ENCODE results near the gene PRDM15.

PRDM15 gene, protein sequence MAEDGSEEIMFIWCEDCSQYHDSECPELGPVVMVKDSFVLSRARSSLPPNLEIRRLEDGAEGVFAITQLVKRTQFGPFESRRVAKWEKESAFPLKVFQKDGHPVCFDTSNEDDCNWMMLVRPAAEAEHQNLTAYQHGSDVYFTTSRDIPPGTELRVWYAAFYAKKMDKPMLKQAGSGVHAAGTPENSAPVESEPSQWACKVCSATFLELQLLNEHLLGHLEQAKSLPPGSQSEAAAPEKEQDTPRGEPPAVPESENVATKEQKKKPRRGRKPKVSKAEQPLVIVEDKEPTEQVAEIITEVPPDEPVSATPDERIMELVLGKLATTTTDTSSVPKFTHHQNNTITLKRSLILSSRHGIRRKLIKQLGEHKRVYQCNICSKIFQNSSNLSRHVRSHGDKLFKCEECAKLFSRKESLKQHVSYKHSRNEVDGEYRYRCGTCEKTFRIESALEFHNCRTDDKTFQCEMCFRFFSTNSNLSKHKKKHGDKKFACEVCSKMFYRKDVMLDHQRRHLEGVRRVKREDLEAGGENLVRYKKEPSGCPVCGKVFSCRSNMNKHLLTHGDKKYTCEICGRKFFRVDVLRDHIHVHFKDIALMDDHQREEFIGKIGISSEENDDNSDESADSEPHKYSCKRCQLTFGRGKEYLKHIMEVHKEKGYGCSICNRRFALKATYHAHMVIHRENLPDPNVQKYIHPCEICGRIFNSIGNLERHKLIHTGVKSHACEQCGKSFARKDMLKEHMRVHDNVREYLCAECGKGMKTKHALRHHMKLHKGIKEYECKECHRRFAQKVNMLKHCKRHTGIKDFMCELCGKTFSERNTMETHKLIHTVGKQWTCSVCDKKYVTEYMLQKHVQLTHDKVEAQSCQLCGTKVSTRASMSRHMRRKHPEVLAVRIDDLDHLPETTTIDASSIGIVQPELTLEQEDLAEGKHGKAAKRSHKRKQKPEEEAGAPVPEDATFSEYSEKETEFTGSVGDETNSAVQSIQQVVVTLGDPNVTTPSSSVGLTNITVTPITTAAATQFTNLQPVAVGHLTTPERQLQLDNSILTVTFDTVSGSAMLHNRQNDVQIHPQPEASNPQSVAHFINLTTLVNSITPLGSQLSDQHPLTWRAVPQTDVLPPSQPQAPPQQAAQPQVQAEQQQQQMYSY

DNA sequence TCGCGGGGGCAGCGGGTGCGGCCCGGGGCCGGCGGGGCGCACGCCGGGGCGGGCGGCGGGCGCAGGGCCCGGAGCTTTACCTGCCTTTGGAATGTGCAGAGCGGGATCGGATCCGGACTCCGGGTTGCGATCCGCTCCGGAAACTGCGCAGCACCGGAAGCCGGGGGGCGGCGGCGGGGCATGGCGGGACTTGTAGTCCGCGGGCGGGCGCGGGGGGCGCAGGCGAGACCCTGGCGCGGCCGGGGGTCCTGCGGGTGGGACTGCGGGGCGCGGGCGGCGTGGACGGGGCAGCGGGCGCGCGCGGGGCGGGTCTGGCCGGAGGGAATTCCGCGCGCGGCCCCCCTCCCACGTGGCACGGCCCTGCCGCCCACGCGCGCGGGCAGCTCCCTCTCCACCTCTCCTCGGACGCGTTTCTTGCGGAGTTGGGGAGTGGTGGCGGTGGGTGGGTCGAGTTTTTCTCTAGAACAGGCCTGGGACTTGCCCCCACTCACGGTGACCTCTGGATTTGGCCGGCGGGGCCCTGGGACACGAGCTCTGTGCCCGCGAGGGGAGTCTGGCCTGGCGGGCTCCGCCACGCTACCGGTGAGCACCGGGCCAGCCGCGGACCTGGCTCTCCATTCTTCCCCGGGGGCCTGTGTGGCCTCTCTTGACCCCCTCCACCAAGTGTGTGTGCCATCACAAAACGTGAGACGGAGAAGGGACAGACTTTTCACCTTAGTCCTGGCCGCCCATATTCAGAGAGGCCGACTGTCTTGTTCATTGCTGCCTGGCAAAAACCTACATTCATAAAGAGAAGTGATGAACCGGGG is at the start of gene PRDM15:
PRDM15 (minus strand) TSS at position 155 of the 809 bp plus-strand sequence. CDS start 18,981 bp downstream, outside the sequence.
- peak; percentile 69 to 73 for DNase-seq (ENCODE audit: low read depth in 2 of 2)

DNA sequence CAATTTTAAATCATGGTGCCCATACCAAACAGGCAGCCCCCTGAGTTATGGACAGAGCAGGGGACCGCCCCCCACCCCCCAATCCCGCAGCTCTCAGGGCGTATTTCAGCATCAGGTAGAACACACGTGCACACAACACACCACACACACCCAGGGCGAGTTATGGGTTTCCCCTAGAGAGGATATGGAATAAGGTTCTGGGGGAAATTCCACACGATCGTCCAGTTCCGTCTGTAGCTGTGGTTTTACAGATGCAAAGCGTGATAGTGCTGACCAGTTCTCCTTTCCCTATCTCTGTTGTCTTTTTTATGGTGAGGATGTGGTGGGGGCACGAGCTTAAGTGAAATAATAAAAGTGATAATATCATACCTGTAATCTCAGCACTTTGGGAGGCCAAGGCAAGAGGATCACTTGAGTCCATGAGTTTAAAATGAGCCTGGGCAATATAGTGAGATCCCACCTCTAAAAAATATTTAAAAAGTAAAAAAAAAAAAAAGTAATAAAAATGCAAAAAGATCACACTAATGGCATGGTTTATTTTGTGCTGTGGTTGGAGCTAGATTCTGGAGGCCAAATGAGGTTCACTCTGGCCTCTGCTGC is 49.6 kb upstream of the PRDM15 start:
- DNase-seq (ENCODE audit: low read depth in 2 of 2) = no peak

DNA sequence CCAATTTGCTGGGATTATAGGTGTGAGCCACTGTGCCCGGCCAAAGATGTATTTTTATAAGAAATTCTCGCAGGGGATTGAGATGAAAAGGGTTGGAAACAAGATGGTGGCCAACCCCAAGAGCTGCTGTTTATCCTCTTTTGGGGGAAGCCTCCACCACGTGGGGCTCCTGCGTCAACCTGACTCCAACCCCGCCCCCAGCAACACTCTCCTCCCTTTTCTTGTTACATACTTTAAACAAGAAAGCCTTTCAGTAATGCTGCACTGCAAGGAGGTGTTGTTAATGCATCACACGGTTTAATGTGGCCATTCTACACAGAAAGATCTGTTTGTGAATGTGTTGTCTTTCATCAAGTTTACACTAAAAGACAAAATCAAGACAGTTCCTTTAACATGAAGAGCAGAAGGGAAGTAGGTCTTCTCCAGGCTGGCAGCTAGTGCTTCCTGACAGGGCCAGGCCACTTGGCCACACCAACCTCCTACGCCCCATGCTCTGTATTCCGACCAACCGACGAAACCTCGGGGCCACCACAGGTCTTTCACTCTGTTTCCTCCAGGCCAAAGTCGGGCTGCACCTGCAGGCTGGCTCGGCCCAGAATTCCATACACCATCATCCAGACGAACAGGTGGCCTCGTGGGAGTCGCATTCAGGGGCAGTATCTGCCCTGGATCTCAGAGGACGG is 48.7 kb upstream of the PRDM15 start:
- no peak for DNase-seq (ENCODE audit: low read depth in 2 of 2)

DNA sequence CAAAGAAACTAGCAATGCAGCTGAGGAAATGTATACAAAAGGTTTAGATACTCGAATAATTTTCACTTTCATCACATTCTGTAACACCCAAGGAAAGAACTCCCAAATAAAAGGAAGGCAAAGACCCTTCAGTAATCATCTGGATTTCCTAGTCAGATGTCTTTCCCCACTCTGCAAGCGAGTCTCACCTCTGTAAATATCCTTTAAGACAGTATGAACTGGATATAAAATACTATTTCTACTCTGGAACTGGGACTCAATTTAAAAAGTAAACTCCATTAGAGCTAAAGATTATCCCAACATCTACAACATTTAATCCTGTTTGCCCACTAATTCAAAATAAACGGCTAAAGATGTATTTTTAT is 47.6 kb upstream of the PRDM15 start:
- no peak for DNase-seq (ENCODE audit: low read depth in 2 of 2)

DNA sequence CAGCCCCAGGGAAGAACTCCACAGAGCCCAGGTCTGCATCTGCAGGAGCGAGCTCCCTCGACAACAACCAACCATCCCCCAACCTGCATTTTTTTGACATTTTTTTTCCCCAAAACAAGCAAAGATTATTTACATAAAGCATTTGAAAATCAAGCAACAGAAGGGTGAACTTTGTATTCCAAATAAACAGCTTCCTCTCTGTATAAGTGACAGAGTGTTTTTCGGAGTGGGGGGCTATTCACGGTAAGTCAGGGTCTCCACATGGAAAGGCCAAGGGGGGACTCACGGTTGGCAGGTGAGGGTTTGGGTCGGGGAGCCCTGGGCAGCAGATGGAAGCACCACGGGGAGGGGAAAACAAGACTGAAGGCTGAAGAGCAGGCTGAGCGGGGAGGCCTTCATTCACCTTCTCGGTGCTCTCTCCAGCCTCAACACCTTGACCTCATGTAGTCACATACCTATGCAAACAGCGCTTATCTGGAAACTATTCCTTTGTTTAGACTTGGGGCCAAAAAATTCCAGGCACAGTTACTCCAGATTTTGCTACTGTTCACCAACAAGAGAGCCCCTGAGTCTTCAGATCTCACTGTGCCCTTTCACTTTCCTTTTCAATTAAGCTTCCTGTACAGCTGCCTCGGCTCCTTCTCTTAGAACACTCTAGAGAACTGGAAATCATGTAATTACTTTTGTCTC is 47.1 kb upstream of the PRDM15 start:
- no peak for DNase-seq (ENCODE audit: low read depth in 2 of 2)

DNA sequence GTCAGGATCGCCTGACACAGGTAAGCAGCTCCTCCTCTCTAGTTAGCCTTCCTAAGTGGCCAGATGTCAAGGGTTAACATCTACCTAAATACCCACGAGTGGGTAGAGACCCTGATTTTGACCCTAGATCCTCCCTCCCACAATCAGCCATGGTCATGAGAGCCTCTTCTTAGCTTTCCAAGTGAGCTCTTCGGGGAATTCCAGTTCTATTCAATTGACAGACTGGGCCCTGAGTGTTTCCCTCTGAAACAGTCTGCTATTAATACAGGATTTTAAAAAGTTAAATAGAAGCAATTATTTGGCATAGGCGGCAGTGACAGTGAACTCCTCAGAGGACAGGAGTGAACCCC is 46.6 kb upstream of the PRDM15 start:
- DNase-seq (ENCODE audit: low read depth in 2 of 2) = no peak

DNA sequence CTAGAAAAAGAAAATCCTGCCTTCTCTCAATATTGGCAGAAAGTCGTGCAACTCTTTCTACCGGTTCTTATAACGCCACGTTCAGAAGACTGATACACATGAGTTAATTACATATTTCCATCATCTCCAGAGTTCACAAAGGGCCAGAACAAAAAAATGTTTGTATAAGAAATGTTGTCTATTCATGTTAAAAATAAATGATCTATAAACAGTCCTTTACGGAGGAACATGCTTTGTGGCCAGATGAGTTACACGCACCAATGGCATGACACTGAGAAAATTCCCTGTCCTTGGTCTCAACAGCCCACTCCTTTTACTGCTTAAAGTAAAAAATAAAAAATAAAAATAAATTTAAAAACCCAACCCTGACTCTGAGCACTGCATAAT is 45.2 kb upstream of the PRDM15 start:
- no peak for DNase-seq (ENCODE audit: low read depth in 2 of 2)

DNA sequence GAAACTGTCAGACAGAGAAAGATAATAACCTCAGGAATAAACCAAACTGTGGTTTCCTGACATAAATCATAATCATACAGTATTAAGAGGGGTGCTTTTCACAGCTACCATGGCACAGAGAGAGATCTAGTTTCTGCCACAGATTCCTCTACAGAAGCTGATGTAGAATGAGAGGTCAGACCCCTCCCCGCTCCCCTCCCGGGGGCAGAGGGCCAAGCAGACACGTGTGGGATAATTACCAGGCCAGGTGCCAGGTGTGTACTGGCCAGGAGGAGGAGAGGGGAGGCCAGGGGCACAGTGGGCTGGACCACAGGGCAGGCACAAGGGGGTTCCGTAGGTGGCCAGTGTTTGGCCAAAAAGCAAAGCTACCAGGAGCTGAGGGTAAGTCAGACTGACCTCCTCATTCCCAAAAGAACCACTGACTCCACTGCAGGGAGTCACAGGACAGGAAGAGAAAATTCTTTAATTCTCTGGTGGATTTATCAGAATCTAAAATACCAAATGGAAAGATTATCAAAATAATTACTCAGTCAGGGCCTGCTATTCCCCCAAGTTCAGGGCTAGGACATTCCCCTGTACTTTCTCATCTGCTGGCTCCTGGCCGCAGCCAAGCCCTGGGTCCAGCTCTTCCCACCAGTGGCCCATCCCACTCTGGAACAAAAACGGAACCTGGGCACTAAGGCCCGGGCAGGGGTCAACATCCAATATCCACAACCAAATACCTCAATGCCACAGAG is 44.7 kb upstream of the PRDM15 start:
- no peak for DNase-seq (ENCODE audit: low read depth in 2 of 2)

DNA sequence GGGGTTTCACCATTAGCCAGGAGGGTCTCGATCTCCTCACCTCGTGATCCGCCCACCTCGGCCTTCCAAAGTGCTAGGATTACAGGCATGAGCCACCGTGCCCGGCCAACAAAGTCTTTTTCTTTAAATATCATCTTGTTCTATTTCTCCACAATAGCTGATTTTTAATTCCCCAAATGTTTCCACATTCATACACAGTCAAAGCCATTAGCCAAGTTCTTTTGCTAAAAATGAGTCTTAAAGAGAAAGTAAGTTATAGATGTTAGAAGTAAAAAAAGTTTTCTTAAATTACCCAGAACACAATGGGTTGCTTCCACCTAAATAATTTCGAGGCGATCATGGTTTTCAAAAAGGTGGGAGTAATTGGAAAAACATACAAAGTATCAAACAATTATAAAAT is 44.0 kb upstream of the PRDM15 start:
- DNase-seq (ENCODE audit: low read depth in 2 of 2) = no peak

DNA sequence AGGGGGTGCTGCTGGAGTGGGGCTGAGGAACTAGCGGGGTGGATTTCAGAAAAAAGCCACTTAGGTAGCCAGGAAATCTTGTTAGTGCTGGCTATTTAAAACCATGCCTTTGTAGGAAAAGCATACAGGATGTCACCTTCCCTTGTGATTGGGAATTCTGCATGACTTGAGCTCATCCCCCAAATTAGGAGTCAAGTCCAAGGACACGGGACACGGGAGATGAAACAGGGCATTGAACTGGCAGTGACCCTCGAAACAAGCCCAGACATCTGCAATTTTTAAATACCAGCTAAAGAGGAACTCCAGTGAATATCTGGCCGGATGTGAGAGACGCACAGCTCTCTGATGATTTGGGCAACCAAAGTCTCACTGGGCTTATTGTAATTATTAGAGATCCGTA is 41.9 kb upstream of the PRDM15 start:
- DNase-seq (ENCODE audit: low read depth in 2 of 2) = no peak

DNA sequence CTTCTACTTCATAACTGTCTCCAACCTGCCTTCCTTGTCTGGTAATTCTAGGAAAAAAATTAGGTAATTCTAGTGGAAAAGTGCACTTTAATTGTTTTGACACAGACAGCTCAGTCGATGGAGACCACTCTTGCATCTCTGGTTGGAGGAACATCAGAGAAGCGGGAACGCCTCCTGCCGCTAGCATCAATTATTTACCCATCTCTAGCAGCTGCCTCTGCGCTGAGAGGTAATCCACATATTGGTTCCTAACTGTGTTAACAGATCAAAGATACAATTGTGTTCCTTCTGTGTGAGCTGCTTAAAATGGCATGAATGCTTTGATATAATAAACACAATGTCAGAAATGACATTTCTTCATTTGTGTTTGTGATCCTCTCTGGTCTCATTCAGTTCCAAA is 41.3 kb upstream of the PRDM15 start:
- DNase-seq (ENCODE audit: low read depth in 2 of 2) = no peak

DNA sequence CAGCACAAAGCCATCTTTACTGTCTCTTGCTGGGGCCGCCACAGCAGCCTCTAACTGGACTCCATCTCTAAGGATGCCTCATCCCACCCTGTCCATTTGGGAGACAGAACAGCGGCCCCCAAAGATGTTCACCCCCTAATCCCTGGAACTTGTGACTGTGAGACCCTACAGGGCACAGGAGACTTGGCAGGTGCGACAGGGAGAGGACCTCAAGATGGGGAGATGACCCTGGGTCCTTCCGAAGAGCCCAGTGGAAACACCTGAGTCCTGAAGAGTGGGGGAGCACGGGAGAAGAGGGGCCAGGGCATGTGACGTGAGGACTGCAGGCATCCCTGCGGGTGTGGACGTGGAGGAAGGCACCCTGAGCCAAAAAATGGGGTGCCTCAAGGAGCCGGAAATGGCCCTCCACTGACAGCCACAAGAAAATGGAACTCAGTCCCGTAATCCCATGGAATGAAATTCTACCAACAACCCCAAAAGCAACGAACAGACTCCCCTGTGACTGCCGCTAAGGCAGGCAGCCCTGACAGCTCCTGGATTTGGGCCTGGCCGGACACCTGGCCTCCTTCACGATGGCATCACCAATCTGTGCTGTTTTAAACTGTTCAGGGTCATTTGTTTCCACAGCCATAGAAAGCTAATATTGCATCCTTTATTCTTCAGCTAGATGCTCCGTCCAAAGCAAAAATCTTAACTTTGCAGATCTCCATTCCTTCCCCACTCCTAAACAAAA is 40.7 kb upstream of the PRDM15 start:
- no peak for DNase-seq (ENCODE audit: low read depth in 2 of 2)

DNA sequence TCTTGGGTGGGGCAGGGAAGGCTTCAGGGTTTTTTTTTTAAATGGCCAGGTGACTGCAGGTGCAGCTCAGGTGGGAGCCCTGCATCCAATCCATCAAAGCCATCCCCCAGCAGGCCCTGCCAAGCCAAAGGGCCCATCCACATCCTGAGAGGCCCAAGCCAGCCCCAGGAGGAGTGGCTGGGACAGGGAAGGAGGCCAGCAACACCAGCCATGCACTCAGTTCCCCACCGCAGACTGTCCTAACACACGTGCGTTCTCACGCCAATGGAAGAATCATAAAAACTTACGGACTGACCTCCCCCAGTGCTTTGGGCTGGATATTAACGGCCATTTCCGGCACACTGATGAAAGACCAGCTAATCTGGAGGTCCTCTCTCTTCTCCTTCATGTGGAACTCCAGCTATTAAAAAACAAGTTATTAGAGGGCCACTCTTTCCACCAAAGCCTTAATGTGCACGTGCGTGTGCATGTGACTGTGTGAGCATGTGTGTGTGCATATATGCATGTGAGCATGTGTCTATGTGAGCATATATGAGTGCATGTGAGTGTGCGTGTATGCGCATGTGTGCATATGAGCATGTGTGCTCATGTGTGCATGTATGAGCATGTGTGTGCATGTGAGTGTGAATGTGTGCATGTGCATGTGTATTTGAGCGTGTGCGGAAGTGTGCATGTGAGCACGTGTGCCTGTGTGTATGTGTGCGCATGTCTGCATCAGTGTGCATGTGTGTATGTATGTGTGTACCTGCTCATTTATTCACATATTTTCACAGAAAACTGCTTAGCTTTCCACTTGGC is 39.6 kb upstream of the PRDM15 start:
- no peak for DNase-seq (ENCODE audit: low read depth in 2 of 2)

DNA sequence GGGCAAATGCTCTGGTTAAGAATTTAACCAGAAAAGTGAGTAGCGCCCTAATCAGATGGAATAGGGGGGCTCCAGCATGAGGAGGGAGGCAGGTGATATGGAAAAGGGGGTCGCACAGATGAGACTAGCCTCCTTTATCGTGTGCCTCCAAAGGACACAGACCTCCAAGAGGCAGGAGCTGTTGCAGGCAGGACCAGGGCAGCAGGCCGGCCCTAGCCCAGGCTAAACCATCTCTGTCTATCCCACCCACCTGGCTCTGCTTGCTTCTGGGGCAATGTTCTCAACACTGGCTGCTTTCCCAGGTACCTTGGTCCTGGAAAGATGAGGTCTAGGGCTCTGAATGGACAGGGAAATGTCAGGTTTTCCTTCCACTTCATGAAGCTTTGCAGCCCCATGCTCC is 38.4 kb upstream of the PRDM15 start:
- no peak for DNase-seq (ENCODE audit: low read depth in 2 of 2)

DNA sequence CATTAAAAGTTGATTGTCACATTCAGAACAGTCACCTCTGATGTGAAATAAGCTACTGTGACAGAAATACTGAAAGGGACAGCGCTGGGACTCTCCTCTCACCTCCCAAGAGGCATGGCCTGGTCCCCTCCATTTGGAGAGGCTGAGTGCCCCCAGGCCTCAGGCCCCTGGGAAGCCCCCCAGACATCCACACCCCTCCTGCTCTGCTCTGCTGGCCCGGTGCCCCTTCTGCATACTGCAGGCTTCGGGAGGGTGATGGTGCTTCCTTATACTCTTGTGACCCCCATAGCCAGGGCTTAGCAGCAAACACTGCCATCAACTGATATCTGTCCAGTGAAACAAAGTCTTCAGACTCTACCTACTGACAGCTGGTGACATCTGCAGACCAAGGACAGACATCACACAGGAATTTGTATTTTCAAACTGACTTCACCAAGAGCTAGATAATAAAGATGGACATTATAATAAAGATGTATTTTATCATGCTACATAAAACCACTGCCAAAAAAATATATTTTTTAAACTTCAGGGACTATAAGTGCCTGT is 37.8 kb upstream of the PRDM15 start:
- DNase-seq (ENCODE audit: low read depth in 2 of 2) = no peak

DNA sequence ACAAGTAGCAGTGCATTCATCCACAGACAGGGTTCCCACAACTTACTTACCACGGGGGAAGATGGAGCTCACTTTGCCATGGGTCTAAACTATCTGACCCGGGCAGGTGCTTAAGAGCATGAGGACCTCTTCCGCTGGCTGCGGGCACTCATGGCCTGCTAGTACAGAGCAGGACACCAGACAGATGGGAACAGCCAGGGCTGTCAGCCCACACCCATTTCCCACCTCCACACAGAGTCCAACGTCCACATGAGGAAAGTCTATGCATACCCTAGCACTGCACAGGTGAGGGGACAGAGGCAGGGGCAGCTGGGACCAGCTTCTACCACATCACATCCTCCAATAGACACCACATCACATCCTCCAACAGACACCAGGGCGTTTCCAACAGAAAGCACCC is 35.8 kb upstream of the PRDM15 start:
- DNase-seq (ENCODE audit: low read depth in 2 of 2) = no peak

DNA sequence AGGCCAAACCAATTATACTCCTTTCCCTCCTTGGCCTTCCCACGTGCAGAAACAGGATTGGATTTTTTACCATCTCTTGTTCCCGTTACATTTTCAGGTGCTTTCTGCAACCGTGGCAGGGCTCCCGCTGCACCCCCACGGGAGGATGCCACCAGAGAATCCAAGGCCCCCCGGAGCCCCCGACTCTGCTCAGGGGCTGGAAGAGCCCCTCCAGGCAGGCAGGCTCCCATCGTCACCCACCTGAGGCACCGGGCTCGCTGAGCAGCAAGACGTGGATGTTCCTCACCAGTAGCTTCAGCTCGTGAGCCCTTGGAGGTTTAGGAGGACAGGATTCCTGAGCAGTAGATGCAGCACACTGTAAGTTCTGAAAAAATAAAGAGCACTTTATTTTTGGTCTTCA is 35.2 kb upstream of the PRDM15 start:
- no peak for DNase-seq (ENCODE audit: low read depth in 2 of 2)

DNA sequence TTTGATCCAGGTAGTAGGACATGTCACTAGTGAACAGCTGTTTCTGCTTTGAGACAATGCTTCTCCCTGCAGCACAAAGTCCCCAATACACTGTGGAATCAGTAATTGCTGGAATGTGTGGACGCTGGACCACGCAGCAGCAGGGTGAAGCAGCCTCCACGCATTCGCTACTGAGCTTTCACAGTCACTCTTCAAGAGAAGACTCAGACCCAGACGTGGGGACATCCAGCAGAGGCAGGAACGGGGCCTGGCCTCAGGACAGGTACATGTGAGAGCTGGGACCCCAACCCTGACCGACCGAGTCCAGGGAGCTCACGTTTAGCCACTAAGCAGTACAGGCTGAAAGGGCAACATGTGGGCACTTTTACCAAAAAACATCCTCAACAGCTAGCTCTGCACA is 34.1 kb upstream of the PRDM15 start:
- DNase-seq (ENCODE audit: low read depth in 2 of 2) = no peak

Data from stimulated activated CD8-positive, alpha-beta memory T cell treated with anti-CD3 and anti-CD28 coated beads, Interleukin-7, amount 100 ng/mL, for 1 hour (primary cell).